HG03457 (cell line): Measurements from ENCODE around the gene C10orf62.

Source experiments
- ATAC-seq: cut with Tn5 transposase; IDR thresholded peaks from one replicate; pipeline ENCODE4 v1.9.1; 2021; ENCODE audit warnings: moderate number of reproducible peaks; ENCODE audit not compliant: unreplicated experiment

The C10orf62 gene

DNA sequence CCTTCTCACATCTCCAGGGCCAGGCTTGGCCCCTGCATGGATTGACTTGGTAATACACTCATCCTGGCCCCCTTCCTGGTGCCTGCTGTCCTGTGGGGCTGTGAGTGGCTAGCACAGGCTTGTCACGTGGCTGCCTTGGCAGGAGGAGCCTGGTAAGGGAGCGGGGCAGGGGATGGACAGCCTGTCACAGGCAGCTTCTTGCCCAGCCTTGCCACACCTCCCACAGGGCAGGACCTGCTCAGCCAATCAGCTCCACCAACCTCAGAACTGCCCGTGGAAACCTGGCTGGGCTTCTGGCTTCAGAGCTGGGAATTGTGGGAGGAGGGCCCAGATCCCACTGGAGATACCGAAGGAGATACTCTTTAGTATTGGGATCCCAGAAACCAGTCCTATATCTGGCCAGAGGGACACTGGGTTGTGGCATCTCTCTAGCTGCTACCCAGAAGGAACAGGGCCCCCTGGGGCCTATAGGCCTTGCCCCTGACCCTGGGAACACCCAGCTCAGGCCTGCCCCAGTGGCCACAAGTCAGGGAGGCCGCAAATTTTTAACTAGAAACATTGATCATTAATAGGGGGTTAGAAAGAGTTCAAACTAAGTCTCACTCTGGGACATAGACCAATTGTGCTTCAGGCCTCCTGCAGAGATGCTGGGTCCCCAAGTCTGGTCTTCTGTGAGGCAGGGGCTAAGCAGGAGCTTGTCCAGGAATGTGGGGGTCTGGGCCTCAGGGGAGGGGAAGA is 5.3 kb upstream of the C10orf62 start, which contains the start of gene HOGA1:
Gene HOGA1 (plus strand): TSS at position 330 of the 738 bp plus-strand sequence. CDS start 315 bp downstream, at position 645.
- no peak for ATAC-seq

DNA sequence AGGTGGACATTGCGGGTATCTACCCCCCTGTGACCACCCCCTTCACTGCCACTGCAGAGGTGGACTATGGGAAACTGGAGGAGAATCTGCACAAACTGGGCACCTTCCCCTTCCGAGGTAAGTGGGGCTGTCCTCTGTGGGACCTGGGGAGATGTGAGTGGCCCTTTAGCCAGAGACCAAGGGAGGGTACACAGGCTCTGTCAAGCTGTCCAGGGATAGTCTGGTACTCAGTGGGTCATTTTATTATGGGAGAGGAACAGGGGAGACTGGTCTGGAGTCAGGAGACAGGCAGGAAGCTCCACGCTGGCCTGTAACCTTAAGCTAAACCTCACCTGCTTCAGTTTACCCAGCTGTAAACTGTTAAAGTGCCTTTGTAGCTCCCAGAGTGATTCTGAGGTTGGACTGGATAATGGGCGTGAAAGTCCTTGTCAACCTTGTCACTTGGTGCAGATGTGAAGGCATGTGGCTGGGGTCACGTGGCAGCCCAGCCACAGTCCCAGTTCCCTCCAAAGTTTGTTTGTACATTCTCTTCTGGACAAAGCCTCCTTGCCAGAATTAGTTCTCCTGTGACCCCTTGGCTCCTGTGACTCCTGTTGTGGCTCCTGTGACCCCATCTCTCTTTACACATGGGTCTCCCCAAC is 4.6 kb upstream of the C10orf62 start:
- ATAC-seq: no peak

- no peak for ATAC-seq
Measured at GRCh38 chr10:97585439-97585811, 4.1 kb upstream of the C10orf62 start.

GRCh38 chr10:97587183-97587582 is 2.3 kb upstream of the C10orf62 start:
- no peak for ATAC-seq

- no peak for ATAC-seq
Measured at GRCh38 chr10:97590082-97590747, 694 bp downstream of the C10orf62 start.

- ATAC-seq: no peak
Measured at GRCh38 chr10:97590748-97591495, 1.4 kb downstream of the C10orf62 start.

DNA sequence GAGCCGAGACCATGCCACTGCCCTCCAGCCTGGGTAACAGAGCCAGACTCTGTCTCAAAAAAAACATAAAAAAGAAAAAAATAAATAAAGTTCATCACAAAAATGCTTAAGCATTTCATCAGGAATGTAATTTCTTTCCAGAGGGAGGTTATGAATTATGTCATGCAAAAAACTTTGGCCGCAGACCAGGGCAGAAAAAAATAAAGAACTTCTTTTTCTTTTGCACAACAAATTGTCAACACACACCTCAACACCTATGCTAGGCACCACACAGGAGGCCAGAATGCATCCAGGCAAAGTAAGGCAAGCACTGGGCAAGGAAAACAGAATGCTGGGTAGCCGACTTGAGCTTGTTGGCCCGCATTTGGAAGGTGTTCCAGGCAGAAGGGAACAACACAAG is 3.9 kb downstream of the C10orf62 start:
- ATAC-seq: no peak

DNA sequence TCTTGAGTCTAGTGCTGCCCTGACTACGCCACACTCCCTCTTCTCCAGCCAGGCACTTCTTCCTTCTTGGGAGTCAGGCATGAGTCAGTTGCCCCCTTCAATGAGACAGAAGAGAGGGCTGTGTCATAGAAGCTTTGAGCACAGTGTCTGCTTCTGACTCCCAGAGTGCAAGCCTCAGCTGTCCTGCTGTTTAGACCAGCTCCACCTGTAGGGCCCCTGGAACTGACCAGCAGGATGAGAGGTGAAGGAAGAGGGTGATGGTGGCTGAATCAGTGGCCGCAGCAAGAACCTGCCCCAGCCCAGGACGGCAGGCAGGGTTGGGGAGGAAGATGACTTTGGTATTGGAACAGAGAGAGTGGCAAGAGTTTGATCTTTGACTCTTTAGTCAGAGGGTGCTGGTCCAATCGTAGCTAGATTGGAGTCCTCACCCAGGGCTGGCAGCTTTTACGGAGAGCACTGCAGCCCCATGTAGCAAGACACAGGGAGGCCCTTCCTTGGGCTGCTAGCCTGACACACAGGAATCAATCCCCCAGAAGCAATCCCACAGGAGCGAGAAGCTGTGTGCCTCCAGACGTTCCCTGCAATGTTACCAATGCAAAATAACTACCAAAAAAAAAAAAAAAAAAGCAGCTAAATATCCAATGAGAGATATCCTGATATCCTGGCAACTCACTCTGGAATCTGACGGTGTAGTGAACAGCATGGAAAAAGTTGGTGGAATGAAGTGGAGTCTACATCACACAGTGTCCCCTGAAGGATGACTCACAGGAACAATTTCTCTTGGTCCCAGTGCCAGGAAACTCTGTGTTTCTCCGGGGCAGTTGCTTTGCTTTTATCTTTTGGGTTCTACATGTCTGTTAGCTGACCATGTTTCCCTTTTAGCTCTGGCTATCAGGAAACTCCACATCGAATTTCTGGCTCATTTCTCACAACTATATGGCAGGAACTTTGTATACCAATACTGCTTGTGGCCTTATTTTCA is 6.9 kb downstream of the C10orf62 start:
- no peak for ATAC-seq

DNA sequence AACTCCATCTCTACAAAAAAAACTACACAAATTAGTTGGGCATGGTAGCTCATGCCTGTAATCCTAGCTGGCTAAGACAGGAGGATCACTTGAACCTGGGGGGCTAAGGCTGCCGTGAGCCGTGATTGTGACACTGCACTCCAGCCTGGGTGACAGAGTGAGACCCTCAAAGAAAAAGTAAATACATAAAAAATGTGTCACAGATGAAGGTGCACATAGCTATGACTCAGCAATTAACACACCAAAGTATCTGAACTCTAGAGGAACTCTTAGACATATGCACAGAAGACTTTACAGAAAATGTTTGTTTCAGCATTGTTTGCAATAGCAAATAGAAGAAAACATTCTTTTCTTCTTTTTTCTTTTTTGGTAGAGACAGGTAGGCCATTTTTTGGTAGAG is 8.3 kb downstream of the C10orf62 start:
- ATAC-seq: no peak

GRCh38 chr10:97598407-97599271 is 9.1 kb downstream of the C10orf62 start:
- no peak for ATAC-seq

DNA sequence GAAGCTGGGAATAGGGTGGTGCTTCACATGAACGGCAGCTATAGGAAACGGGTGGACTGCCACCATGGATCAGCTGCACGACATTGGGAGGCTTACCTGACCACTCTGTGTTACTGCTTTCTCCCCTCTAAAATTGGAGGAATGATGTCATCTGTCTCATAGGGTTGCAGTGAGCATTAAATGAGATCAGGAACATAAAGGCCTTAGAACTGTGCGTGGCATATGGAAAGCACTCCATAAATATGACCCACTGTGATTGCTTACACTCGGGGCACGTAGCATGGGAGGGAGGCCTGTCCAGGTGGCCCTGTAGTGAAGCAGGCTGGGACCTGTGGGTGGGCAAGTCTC is 9.7 kb downstream of the C10orf62 start:
- no peak for ATAC-seq

GRCh38 chr10:97600616-97601015 is 11.1 kb downstream of the C10orf62 start:
- ATAC-seq: no peak

DNA sequence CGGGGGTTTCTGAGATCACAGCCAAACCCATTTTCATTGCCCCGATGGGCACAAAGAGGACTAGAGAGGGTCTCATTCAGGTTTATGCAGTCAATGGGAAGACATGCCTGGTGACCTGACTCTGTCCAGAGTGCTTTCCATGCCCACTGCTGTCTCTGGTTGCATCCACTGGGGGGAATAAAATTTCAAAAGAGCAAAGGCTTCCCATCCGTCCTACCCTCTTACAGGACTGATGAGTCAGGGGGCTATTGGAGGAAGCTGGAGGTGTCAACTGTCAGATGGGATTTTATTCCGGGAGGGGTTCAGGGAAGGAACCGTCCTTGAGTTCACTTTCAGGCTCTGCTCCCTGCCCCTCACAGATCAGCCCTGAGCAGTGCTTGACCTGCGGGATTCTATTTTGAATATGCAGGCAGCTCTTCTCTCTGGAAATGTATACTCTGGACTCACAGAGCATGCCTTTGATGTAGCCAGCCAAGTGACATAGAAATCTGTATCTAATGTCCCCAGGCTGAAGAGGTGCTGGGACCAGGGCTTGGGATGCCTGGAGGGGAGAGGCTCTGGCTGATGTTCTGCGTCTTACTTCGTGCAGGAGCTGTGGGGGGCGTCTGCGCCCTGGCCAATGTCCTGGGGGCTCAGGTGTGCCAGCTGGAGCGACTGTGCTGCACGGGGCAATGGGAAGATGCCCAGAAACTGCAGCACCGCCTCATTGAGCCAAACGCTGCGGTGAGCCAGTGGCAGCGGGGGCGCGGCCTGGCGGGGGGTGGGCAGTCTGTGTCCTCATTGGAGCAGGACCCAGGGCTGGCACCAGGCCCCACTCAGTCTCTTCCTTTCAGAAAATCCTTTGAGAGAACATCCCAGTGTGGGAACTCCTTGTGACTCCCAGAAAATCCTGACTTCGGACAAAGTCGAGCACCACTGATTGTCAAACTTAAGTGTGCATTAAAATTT is 12.0 kb downstream of the C10orf62 start:
- ATAC-seq: no peak

DNA sequence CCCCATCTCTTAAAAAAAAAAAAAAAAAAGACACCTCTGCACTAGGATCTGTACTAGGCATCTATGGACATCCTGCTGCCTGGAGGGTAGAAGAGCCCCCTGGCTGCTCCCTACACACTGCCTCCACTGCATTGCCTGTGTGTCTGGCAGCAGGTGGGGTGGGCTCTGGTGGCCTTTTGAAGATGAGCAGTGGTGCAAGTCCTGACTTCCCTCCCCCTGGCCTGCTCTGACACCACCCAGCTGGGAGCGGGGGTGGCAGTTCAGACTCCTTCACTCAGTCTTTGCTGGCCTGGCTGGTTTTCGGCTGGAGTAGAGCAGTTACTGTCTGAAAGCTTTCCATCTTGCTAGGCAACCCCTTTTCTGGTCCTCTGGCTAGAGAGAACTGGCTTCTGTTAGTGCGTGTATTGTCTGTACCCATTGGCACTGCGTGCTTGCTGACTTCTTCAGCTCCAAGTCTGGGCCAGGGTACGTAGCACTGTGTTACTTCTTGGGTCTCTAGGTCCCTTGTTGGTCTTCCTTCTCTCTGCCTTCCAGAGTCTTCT is 17.6 kb downstream of the C10orf62 start:
- no peak for ATAC-seq

GRCh38 chr10:97608991-97609561 is 19.6 kb downstream of the C10orf62 start:
- ATAC-seq: no peak

- ATAC-seq: no peak
Measured at GRCh38 chr10:97611473-97611872, 22.0 kb downstream of the C10orf62 start.

GRCh38 chr10:97612386-97612785 is 22.9 kb downstream of the C10orf62 start:
- ATAC-seq: no peak

DNA sequence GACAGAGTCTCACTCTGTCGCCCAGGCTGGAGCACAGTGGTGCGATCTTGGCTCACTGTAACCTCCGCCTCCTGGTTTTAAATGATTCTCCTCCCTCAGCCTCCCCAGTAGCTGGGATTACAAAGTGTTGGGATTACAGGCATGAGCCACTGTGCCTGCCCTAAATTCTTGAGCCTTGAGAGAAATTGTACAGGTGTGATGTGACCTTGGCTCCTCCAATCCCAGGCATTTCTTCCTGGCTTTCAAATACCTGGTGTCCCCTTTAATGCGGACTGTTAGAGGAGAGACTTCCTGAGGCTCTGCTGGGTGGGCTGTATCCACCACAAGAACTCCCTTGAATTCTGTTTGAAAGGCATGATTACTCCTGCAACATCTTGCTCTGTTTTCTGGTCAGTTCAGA is 28.8 kb downstream of the C10orf62 start:
- no peak for ATAC-seq
